GM18858 (cell line): Measurements from ENCODE around the gene GABARAP.

Experiments used
- ATAC-seq: cut with Tn5 transposase; IDR thresholded peaks from one replicate; pipeline ENCODE4 v1.9.1; 2021; ENCODE audit not compliant: unreplicated experiment

The GABARAP gene

DNA sequence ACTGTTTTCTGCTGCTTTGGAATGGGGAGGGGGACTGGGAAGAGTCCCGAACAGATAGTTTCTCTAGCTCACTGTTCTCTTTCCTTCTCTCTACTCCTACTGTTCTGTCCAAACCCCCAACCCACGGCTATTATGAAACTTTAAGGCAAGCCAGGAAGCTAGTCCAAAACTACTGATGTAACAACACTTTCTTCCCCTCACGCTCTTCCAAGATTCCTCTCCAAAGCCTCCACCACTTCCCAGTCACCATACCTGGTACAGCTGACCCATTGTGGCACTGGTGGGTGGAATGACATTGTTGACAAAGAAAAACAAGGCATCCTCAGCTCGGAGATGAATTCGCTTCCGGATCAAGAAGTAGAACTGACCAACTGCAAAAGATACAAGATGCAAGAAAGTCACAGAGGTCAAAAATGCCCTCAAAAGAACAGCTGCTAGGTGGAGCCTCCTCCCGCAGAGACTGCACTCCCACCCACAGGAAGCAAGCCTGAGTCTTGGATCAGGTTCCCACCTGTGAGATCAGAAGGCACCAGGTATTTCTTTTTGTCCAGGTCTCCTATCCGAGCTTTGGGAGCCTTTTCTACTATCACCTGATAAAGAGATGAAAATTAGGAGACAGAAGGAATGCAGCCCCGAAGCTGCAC lies 1.0 kb downstream of the GABARAP start:
- no peak for ATAC-seq

GRCh38 chr17:7240375-7240774 lies 1.9 kb downstream of the GABARAP start:
- no peak for ATAC-seq

DNA sequence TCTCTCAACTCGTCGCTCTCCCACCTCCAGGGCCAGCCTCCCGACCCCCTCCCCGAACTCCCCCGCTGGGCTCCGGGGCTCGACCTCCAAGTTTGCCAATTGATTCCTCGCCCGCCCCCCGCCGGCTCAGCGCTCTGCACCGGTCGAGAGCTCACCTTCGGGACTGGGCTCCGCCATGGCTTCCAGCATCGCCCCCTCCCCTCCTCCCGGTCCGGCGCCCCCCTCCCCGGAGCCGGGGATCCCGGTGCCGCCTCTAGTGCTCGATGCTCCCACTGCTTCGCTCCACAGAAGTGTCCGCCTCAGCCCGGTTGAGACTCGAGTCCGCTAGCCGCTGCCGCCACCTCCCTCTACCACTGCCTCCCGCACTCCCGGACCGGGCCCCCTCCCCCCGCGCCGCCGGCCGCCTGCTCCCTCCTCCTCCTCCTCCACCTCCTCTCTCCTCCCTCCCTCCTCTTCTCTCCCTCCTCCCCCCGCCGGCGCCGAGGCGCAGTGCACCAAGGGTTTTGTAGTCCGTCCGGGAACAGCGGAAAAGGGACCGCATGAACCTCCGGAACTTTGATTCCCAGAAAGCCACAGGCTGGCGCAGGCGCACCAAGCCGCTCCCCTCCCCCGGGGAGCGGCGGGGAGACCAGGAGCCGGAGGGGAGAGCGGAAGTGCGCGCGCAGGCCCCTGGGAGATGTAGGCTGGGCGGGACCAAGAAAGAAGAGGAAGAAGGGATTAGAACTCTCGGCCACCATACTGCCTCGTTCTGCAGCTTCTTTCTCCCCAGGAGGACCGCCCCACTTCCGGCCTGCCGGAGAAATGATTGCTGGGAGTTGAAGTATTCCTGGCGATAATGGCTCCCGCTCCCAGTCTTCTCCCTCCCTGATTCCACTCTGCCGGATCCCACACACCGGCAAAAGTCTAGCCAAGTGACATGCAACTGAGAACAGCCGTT lies 2.9 kb downstream of the GABARAP start, which contains the start of gene PHF23:
PHF23 (minus strand) TSS at position 367 of the 937 bp plus-strand sequence; CDS start at position 189, 178 bp downstream.
- peak; percentile 24 for ATAC-seq

DNA sequence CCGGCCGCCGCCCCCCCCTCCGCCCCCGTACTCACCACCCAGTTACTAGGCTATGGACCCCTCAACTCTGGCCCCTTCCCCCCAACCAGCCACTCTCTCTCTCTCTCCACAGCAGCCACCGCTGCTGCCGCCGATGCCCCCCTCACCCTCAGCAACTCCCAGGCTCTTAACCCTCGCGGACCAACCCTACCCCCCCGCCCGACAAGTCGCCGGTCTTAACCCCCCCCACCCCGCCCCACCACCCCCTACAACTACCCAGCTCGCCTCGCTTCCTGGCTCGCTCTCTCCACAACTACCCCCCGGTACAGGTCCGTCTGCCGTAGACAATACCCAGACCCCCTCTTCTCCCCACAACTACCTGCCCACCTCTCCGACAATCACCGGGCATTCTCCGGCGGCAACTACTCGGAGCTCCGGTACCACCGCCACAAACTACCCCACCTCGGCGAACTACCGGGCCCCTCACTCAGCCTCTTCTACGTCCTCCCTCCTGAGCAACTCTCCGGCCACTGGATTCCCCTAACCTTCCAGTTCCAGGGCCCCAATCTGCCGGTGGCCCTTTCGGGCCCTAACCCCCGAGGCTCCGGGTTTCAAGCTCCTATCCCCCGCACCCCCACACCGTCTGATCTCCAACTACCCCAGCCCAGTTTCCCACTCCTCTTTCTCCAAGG lies 3.7 kb downstream of the GABARAP start:
- ATAC-seq: no peak

- no peak for ATAC-seq
Observed at GRCh38 chr17:7237761-7238419, 4.4 kb downstream of the GABARAP start.

DNA sequence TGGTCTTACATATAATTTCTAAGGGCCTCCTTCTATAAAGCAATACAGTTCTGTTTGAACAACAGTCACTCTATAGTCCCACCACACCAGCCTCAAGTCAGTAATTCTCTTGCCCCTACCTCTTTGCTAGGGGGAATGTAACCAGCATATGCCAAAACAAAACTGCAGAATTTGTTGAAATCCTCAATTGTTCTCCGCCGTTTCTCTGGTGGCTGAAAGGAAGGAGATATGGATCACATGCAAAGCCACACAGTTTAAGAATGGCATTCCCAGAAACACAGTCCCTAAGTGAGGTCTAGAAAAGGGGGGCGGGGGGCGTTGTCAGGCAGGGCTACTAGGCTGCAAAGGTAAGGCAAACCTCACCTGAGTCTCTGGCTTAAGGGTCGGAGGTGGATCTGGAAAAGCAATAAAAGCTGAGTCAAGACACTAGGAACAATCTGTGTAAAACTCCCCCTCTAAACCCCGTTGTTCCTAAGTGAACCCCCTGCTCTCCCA lies 4.9 kb downstream of the GABARAP start:
- no peak for ATAC-seq

- no peak for ATAC-seq
Observed at GRCh38 chr17:7236808-7237207, 5.4 kb downstream of the GABARAP start.

- no peak for ATAC-seq
Observed at GRCh38 chr17:7235693-7236665, 6.3 kb downstream of the GABARAP start.

GRCh38 chr17:7234083-7234951 lies 7.9 kb downstream of the GABARAP start, which contains the start of gene DVL2:
Gene DVL2 (minus strand): TSS chr17:7234517. CDS start chr17:7234262, 255 bp downstream.
- peak; percentile 39 for ATAC-seq

- ATAC-seq: no peak
Observed at GRCh38 chr17:7233701-7234082, 8.6 kb downstream of the GABARAP start.

- ATAC-seq: no peak
Observed at GRCh38 chr17:7232114-7232513, 10.1 kb downstream of the GABARAP start.

DNA sequence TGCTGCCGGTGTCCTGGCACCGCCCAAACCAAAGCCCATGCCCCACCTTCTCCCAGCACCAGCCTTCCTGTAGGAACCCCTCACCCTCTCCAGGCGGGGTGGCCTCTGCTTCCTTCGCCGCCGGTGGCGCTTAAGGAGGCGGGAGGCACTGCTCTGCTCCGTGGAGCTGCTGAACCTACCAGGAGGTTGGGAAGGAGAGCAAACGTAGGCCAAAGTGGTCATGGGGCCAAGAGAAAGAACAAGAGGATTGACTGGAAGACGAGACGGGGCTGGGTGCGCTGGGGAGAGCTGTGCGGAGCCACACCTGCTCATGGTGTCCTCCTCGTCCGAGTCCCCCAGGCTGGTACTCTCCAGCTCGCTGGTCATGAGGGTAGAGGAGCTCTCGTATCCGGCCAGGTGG lies 12.7 kb downstream of the GABARAP start:
- no peak for ATAC-seq

DNA sequence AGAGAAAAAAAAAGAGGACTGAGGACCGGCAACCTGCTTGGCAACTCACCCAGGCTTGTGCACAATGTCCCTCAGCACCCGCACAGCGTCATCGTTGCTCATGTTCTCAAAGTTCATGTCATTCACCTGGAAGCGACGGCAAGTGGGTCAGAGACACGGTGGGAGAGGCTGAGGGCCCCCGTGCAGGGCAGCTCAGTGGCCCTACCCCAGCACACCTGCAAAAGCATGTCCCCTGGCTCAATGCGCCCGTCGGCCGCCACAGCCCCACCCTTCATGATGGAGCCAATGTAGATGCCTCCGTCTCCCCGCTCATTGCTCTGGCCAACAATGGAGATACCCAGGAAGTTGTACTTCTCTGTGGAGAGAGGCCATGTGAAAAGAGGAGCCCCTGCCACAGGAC lies 13.3 kb downstream of the GABARAP start:
- ATAC-seq: no peak

DNA sequence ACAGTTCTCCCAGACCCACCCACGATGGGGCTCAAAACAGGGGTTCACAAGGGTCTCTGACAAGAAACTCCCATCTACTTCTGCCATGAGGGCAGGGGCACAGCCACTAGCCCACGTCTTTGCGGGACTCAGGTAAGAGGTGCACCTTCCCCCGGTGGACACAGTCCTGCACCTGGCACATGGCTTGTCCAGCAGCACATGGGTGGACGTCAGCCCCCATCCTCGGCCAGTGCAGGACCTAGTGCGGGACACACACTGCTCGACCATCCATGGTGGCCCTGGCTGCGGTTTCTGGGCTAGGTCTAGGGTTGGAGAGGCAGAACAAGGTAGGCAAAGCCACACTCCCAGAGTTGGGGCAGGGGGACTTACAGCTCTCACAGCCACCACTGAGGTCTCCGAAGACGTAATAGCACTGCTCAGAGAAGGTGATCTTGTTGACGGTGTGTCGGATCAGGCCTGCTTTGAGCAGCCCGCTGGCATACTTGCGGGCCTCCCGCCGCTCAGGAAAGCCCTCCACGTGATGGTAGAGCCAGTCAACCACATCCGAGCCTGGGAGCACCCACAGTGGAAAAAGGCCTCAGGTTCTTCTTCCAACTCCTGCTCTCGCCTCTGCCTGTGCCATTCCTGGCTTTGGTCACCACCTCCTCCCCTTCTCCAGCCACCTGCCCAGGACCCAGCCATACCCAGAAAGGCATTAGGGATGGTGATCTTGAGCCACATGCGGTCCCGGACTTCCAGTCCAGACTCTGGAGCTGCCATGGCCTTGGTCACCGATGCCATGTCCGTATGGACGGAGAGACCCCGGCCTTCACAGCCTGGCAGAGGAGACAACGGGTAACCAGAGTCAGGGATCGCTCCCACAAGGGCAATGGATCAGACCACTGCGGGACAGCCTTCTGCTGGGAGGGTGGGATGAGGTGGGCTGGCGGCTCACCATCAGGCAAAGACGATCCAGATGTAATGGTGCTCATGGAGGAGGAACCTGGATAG lies 15.2 kb downstream of the GABARAP start:
- no peak for ATAC-seq

GRCh38 chr17:7225711-7226331 lies 16.4 kb downstream of the GABARAP start:
- no peak for ATAC-seq

DNA sequence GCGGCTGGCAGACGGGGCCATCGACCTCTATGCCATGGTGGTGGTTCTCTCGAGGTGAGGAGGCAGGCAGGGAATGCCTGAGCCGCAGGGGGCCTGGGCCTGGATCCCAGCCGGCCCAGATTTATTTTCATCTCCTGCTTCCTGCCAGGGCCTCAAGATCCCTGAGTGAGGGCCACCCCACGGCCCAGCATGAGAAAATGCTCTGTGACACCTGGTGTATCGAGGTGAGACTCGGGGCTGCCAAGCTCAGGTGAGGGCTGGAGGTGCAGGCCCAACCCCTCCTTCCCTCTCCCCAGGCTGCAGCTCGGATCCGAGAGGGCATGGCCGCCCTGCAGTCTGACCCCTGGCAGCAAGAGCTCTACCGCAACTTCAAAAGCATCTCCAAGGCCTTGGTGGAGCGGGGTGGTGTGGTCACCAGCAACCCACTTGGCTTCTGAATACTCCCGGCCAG lies 17.6 kb downstream of the GABARAP start:
- ATAC-seq: no peak

DNA sequence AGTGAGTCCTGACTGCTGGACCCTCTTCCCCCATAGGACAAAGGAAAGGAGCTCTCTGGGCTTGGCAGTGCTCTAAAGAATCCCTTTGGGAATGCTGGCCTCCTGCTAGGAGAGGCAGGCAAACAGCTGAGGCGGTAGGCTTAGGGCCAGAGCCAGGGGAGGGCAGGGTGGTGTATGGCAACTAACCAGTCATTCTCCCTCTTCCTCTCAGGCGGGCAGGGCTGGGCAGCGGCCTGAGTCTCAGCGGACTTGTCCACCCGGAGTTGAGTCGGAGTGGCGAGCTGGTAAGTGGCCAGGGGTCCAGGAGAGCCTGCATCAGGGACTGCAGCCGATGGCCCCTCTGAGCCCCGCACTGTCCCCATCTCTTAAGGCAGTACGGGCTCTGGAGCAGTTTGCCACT lies 18.1 kb downstream of the GABARAP start:
- ATAC-seq: no peak
